Osteocyte (in vitro differentiated cells): Measurements from ENCODE around the gene C12orf57. TPM values are rescaled to one million over a fixed set of nuclear protein-coding genes. Genes with fewer than 3 reads are reported as not detected.

ENCODE experiments used
- DNase-seq: peaks from one replicate; pipeline ENCODE4 v3.0.0; 2021; ENCODE audit warnings: mixed read lengths; ENCODE audit not compliant: unreplicated experiment; ENCODE audit errors: extremely low spot score
- H3K27ac Mint-ChIP-seq: one replicate; pipeline ENCODE4 v1.8.0; 2021; ENCODE audit warnings: mild to moderate bottlenecking, mixed read lengths; ENCODE audit not compliant: unreplicated experiment
- H3K27me3 Mint-ChIP-seq: one replicate; pipeline ENCODE4 v1.8.0; 2021; ENCODE audit warnings: mixed read lengths; ENCODE audit not compliant: unreplicated experiment
- H3K36me3 Mint-ChIP-seq: one replicate; pipeline ENCODE4 v1.8.0; 2021; ENCODE audit warnings: mixed read lengths; ENCODE audit not compliant: unreplicated experiment
- H3K4me1 Mint-ChIP-seq: one replicate; pipeline ENCODE4 v1.8.0; 2021; ENCODE audit warnings: mixed read lengths; ENCODE audit not compliant: unreplicated experiment
- H3K4me3 Mint-ChIP-seq: one replicate; pipeline ENCODE4 v1.8.0; 2021; ENCODE audit warnings: mild to moderate bottlenecking, moderate library complexity, mixed read lengths; ENCODE audit not compliant: unreplicated experiment
- H3K9me3 Mint-ChIP-seq: one replicate; pipeline ENCODE4 v1.8.0; 2021; ENCODE audit warnings: mixed read lengths; ENCODE audit not compliant: unreplicated experiment
- total RNA-seq: library from RNA; stranded (reverse); gene quantifications from 2 replicates; pipeline ENCODE4 v1.2.1, GENCODE V29; 2021
- TF ChIP-seq, protein P1 (sequence below): fragments of 200-600 bp; sonication (generic); IDR thresholded peaks from 2 replicates; pipeline ENCODE4 v1.5.0; 2021; ENCODE audit warnings: antibody characterized with exemption, mild to moderate bottlenecking, moderate library complexity

Gene C12orf57
- total RNA-seq, 1 donor from 2014 or later: 309 TPM

DNA sequence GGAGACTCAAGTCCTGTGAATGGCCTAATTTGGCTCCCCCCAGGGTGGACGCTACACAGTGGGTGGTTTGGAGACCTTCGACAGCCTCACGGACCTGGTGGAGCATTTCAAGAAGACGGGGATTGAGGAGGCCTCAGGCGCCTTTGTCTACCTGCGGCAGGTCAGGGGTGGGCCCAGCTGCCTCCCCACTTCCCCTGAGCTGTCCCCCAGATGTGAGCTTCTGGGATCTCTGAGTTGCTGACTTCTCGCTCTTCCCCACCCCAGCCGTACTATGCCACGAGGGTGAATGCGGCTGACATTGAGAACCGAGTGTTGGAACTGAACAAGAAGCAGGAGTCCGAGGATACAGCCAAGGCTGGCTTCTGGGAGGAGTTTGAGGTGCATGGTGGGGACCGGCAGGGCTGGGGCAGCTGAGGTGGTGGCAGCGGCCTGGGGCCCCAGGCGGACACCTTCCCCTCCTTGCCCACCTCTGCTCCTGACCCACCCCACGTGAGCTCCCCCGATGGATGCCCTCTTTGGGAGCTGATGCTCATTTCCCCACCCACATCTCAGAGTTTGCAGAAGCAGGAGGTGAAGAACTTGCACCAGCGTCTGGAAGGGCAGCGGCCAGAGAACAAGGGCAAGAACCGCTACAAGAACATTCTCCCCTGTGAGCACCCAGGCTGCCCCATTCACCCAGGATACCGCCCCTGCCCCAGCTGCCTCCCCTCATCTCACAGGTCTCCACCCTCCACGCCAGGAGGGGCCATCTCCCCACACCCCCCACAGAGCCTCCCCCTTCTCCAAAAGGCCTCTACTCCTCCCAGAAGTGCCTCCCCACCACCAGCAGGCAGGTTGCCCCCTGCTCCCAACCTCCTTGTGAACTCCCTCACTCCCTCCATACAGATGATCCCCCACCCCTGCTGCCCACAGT lies 11.5 kb downstream of the C12orf57 start:
- Mint-ChIP-seq H3K27me3 (no peaks in the 10 kb centered on the region), H3K36me3 (no peaks in the 10 kb centered on the region), H3K9me3 (no peaks in the 10 kb centered on the region), H3K4me3 (no peak overlapping the region), H3K27ac (no peak overlapping the region), H3K4me1 (peaks cover 27% of the 10 kb centered on the region)
- DNase-seq: no peak
- TF ChIP-seq, protein P1, sequence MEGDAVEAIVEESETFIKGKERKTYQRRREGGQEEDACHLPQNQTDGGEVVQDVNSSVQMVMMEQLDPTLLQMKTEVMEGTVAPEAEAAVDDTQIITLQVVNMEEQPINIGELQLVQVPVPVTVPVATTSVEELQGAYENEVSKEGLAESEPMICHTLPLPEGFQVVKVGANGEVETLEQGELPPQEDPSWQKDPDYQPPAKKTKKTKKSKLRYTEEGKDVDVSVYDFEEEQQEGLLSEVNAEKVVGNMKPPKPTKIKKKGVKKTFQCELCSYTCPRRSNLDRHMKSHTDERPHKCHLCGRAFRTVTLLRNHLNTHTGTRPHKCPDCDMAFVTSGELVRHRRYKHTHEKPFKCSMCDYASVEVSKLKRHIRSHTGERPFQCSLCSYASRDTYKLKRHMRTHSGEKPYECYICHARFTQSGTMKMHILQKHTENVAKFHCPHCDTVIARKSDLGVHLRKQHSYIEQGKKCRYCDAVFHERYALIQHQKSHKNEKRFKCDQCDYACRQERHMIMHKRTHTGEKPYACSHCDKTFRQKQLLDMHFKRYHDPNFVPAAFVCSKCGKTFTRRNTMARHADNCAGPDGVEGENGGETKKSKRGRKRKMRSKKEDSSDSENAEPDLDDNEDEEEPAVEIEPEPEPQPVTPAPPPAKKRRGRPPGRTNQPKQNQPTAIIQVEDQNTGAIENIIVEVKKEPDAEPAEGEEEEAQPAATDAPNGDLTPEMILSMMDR: no peak

GRCh38 chr12:6956021-6956727 lies 12.4 kb downstream of the C12orf57 start:
- H3K27ac Mint-ChIP-seq: no peak overlapping the region
- peaks cover 27% of the 10 kb centered on the region for H3K4me1 Mint-ChIP-seq
- TF ChIP-seq, protein P1: no peak
- no peak overlapping the region for H3K4me3 Mint-ChIP-seq
- no peaks in the 10 kb centered on the region for H3K9me3 Mint-ChIP-seq
- H3K36me3 Mint-ChIP-seq: no peaks in the 10 kb centered on the region
- DNase-seq: no peak
- no peaks in the 10 kb centered on the region for H3K27me3 Mint-ChIP-seq

GRCh38 chr12:6957151-6957701 lies 13.4 kb downstream of the C12orf57 start:
- no peak overlapping the region for H3K27ac Mint-ChIP-seq
- no peaks in the 10 kb centered on the region for H3K9me3 Mint-ChIP-seq
- TF ChIP-seq, protein P1: no peak
- DNase-seq: no peak
- peaks cover 33% of the 10 kb centered on the region for H3K4me1 Mint-ChIP-seq
- no peaks in the 10 kb centered on the region for H3K27me3 Mint-ChIP-seq
- no peak overlapping the region for H3K4me3 Mint-ChIP-seq
- H3K36me3 Mint-ChIP-seq: no peaks in the 10 kb centered on the region

DNA sequence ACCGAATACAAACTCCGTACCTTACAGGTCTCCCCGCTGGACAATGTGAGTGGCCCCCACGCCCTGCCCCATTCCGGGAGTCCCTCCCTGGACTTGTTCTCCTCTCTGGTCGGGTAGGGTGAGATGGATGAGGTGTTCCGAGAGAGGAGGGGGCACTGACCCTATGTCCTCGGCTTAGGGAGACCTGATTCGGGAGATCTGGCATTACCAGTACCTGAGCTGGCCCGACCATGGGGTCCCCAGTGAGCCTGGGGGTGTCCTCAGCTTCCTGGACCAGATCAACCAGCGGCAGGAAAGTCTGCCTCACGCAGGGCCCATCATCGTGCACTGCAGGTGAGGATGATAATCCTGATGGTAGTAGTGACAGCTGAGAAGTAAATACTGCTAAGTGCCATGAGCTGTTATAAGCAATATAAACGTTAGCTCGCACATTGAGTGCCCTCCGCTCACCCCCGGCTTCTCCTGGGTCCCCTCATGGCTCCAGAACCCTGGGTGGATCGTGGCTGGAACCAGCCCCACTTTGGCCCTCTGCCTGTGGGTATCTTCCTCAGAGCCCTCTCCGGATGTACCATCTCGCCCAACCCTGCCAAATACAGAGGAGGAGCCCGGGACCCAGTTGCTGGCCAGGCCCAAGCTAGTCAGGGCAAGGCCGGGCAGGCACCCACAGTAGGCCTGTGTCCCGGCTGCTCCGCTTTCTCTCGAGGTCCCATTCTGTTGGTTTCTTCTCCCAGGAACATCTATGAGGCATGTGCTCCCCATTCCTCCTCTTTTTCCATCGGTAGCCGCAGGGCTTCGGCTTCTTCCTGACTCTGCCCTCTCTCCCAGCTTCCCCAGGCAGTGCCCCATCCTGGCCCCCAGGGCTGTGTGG lies 14.2 kb downstream of the C12orf57 start:
- TF ChIP-seq, protein P1: no peak
- no peaks in the 10 kb centered on the region for H3K9me3 Mint-ChIP-seq
- peaks cover 28% of the 10 kb centered on the region for H3K4me1 Mint-ChIP-seq
- no peak for DNase-seq
- no peaks in the 10 kb centered on the region for H3K36me3 Mint-ChIP-seq
- H3K4me3 Mint-ChIP-seq: no peak overlapping the region
- no peaks in the 10 kb centered on the region for H3K27me3 Mint-ChIP-seq
- no peak overlapping the region for H3K27ac Mint-ChIP-seq
